ES-I3 (cell line): ENCODE data around the gene JAKMIP1.

Experiments
- H3K36me3 ChIP-seq: 2 replicates; pipeline ENCODE4 v1.6.1; 2013; ENCODE audit warnings: mild to moderate bottlenecking, low read length, control low read depth, moderate library complexity; ENCODE audit not compliant: insufficient read depth
- H3K4me1 ChIP-seq: 2 replicates; pipeline ENCODE4 v1.6.1; 2013; ENCODE audit warnings: mild to moderate bottlenecking, control low read depth, low read length; ENCODE audit not compliant: insufficient read depth
- H3K9ac ChIP-seq: 2 replicates; pipeline ENCODE4 v1.6.1; 2013; ENCODE audit warnings: low read depth, mild to moderate bottlenecking, low read length, moderate library complexity
- H3K9me3 ChIP-seq: 2 replicates; pipeline ENCODE4 v1.6.1; 2013; ENCODE audit warnings: mild to moderate bottlenecking, low read length, moderate library complexity; ENCODE audit not compliant: control insufficient read depth, insufficient read depth

JAKMIP1 gene

DNA sequence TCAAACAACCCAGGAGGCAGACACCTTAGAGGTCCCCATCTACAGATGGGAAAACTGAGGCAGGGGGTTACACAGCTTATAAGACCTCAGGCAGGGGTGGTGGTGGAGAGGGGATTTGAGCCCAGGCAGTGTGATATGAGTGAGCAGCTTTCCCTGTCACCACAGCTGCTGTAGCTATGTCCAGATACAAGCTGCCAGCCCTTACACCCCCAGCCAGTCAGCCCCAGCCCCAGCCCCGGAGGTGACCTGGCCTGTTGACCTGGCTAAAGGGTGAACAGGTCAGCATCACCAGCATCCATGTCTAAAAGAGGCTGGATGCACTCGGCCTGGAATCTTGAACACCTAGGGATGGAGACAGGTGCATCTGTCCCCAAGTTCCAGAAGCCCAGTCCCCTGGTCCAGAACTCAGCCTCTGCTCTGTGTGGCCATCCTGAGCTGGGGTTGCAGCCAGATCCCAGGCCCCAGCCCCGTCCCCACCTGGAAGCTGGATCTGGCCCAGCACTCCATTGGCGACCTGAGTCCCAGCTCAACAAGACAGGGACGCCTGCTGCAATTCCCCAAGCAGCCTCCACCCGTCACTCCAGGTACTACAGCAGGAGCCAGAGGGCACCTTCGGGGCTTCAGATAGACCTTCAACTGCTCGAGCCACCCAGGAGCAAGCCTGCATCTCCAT lies 89.5 kb downstream of the JAKMIP1 start:
- Histone ChIP-seq H3K4me1 (no peaks in the 10 kb centered on the region), H3K9ac (no peak overlapping the region), H3K9me3 (no peaks in the 10 kb centered on the region), H3K36me3 (no peaks in the 10 kb centered on the region)

DNA sequence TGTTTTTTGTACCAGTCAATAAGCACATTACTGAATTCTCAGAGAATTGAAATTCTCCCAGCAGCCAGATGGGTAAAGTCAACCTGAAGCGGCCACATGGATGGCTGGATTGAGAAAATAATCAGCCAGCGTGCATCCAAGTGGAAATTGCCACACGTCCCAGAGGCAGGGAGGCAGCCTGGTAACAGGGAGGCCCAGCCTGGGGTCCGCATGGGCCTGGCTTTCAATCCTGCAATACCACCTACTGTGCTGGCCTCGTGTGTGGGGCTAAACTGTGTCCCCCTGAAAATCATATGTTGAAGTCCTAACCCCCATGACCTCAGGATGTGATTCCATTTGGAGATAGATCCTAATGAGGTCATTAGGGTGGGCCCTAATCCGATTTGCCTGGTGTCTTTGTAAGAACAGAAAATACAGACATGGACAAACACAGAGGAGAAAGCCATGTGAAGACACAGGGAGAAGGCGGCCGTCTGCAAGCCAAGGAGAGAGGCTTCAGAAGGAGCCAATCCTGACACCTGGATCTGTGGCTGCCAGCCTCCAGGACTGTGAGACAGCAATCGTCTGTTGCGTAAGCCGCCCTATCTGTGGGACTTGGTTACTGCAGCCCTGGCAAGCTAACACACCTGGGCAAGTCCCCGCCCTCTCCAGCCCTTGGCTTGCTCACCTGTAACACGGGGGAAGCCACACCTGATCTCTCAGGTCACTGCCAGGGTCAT lies 90.3 kb downstream of the JAKMIP1 start:
- Histone ChIP-seq H3K36me3 (no peaks in the 10 kb centered on the region), H3K9me3 (no peaks in the 10 kb centered on the region), H3K9ac (no peak overlapping the region), H3K4me1 (no peaks in the 10 kb centered on the region)

DNA sequence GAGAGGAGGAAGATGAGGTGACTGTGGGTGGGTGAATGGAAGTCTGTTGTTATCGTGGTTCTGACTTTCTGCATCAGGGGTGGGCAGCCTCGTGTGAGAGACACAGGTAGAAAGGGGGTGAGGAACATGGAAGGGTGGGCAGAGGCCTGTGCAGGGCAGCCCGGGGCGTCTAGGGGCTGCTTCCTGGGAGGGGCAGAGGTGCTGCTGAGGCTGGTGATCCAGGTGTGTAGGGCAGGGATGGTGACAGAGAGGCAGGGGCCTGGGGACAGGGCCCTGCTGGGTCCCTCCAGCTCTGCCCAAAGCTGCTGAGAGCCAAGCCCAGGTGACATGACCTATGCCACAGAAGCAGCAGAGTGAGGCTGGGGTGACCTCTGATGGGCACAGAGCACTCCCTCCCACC lies 92.5 kb downstream of the JAKMIP1 start:
- H3K36me3 ChIP-seq, result no peaks in the 10 kb centered on the region
- no peaks in the 10 kb centered on the region for H3K4me1 ChIP-seq

DNA sequence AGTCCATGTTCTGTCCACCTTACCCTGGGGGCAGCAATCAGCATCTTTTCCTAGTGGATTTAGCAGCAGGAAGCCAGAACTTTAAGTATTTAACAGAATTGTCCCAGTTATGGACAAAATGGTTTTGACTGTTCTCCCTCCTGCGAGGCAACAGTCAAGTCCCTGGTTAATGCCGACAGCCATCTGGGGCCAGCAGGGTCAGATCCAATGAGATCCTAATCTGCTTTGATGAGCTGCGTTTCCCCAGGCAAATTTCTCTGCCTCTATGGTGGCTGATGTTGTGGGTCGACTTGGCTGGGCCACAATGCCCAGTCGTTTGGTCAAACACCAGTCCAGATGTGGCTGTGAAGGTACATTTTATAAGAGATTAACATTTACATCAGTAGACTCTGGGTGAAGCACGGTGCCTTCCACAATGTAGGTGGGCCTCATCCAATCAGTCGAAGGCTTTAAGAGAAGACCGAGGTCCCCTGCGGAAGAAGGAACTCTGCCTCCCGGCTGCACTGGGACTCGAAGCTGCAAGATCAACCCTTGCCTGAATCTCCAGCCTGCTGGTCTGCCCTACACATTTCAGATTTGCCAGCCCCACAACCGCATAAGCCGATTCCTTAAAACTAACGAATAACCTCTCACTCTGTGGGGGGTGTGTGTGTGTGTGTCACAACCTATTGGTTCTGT lies 93.1 kb downstream of the JAKMIP1 start:
- H3K4me1 ChIP-seq, result no peaks in the 10 kb centered on the region
- no peaks in the 10 kb centered on the region for H3K9me3 ChIP-seq
- H3K36me3 ChIP-seq, result no peaks in the 10 kb centered on the region
- H3K9ac ChIP-seq, result no peak overlapping the region

More for the DNA sequence above, 92.5 kb downstream of the JAKMIP1 start:
- H3K9ac ChIP-seq, result no peak overlapping the region
- H3K9me3 ChIP-seq, result no peaks in the 10 kb centered on the region

DNA sequence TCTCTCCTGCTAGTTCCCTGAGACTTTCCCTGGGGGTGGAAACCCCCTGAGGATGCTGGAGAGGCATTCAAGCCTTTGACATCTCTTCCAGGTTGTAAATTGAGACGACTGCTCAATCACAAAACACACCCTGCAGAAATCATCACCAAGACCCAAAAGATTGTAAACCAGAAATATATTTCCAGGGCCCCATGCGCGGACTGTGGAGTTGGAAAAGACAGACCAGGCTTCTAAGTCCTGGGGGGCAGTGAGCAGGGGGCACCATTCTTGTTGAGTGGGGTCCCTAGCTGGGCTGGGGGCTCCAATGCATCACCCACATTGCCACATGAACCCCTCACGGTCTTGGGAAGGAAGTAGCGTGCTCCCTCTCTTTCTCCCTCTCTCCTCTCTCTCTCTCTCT lies 94.2 kb downstream of the JAKMIP1 start:
- Histone ChIP-seq H3K9me3 (no peaks in the 10 kb centered on the region), H3K4me1 (no peaks in the 10 kb centered on the region), H3K36me3 (no peaks in the 10 kb centered on the region), H3K9ac (no peak overlapping the region)

DNA sequence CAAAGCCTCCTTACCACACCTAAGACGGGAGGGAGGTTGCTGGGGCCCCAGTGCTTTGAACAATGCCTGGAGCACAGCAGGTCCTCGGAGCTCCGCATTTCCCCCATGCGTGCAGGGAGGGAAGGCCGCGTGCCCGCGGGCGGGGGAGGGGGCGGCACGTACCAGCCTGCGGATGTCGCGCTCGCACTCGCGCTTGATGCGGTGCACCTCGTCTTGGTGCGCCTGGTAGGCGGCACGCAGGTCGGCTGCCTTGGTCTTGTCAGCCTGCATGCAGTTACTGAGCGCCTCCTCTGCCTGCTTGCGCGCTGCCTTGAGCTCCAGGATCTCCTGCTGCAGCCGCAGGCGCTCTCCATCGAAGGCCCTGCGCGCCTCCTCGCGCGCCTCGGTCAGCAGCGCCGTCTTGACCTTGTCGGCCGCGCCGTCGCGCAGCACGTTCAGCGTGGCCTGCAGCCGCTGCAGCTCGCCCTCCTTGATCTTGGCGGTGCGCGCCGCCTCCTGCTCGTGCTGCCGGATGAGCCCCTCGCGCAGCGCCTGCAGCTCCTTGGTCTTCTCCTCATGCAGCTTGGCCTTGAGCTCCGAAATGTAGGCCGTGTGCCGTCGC lies 94.9 kb downstream of the JAKMIP1 start:
- Histone ChIP-seq H3K36me3 (no peaks in the 10 kb centered on the region), H3K9ac (no peak overlapping the region), H3K4me1 (no peaks in the 10 kb centered on the region), H3K9me3 (no peaks in the 10 kb centered on the region)

DNA sequence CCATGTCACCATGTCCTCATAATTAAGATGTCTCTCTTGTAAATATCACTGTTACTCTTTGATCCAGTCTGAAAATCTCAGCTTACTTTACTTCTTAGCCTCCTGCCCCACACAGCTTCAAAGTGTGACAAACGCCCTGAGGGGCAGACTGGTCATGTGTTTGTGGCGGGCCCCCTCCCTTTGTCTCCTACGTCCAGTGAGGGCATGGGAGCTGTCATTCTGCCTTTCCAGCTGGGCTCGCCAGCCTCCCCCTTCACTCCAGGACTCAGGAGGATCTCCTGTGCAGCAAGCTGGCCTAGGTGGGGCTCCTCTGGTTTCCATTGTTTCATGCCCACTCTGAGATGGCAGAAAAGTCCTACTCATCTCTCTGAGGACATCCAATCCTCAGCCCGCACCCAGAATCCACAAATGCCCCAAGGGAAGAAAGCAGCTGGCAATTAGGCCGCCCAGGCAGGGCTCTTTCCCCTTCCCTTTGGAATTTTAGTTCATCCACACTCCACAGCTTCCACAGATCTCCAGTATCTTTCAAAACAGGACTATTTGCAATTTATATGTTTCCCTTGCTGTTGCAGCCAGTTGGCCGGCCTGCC lies 95.7 kb downstream of the JAKMIP1 start:
- Histone ChIP-seq H3K9ac (no peak overlapping the region), H3K4me1 (no peaks in the 10 kb centered on the region), H3K9me3 (no peaks in the 10 kb centered on the region), H3K36me3 (no peaks in the 10 kb centered on the region)

DNA sequence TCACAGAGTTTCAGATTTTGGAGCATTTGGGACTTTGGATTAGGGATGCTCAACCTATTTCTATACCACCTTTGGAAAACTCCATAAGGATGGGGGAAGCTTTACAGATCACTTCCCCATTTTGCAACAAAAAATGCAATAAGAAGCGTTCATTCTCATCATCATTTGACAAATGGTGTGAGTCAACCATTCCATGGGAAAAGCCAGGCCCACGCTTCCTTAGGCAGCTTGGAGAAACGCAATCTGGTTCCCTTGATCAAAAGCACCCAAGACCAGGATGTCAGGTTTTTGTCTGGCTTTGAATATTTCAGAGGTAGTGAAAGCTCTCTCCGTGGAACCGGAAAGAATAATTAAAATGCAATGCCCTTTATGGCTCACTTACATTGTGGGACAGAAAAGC lies 102.8 kb downstream of the JAKMIP1 start:
- no peak overlapping the region for H3K9ac ChIP-seq
- no peaks in the 10 kb centered on the region for H3K9me3 ChIP-seq
- 0 out of 2 replicates have a peak, but pooled peaks cover 3% of the 10 kb centered on the region for H3K4me1 ChIP-seq
- no peaks in the 10 kb centered on the region for H3K36me3 ChIP-seq

DNA sequence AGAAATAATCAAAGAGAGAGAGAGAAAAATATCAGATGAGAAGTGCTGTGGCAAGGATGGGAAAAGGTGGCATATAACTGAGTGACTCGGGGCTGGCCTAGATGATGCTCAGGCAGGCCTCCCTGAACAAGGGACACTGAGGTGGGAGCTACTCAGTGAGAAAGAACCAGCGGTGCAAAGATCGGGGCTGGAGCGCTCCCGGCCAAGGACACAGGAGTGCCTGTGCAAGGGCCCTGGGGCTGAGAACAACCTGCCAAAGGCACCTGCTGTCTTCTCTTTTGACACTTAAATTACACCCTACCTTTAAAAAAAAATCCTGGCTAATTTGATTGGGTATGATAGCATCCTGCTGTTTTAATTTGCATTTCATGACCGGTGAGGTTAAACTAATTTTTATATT lies 104.5 kb downstream of the JAKMIP1 start:
- H3K36me3 ChIP-seq, result no peaks in the 10 kb centered on the region
- no peaks in the 10 kb centered on the region for H3K9me3 ChIP-seq
- no peak overlapping the region for H3K9ac ChIP-seq
- H3K4me1 ChIP-seq, result 0 out of 2 replicates have a peak, but pooled peaks cover 3% of the 10 kb centered on the region

DNA sequence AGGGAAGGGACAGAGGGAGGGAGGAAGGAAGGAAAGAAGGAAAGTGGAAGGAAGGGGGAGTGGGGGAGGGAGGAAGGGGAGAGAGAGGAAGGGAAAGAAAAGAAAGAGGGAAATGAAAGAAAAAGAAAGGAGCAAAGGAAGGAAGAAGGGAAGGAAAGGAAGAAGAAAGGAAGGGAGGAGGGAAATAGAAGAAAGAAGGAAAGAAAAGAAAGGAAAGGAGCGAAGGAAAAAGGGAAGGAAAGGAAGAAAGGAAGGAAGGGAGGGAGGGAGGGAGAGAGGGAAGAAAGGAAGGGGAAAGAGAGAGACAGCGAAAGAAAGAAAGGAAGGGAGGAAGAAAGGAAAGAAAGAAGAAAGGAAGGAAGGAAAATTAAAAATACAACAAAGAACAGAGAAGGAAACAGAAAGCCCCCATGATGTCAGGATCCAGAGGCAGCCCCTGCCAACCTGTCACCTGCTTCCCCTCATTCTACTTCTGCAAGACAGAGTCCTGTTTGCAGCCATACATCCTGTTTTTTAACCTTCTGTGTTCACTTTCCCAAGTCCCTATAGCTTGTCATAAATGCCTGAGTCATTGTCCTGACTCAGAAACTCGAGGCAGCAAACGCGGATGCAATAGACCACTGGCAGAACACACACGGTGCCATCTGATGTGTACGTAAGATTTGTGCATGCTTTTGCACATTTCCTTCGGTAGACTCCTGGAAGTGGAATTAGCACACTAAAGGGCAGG lies 105.2 kb downstream of the JAKMIP1 start:
- Histone ChIP-seq H3K36me3 (no peaks in the 10 kb centered on the region), H3K4me1 (0 out of 2 replicates have a peak, but pooled peaks cover 3% of the 10 kb centered on the region), H3K9ac (no peak overlapping the region), H3K9me3 (no peaks in the 10 kb centered on the region)

DNA sequence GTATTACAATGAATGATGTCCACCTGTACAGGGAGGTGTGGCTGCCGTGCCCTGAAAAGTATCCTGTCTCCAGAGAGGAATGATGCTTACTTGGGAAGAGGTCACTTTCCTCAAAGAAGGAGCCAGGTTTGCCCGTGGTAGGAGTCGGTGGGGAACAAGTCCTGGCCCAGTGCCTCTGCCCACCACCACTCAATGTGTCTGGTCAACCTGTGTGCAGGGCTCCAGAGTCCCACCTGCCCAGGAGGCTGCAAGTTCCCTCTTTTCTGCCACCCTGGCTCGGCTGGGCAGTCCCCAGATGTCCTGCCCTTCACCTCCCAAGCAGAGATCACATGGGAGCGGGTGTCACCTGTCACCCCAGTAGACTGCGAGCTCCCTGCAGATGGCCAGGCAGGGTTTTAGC lies 106.7 kb downstream of the JAKMIP1 start:
- no peaks in the 10 kb centered on the region for H3K36me3 ChIP-seq
- no peak overlapping the region for H3K9ac ChIP-seq
- H3K4me1 ChIP-seq, result 0 out of 2 replicates have a peak, but pooled peaks cover 3% of the 10 kb centered on the region
- H3K9me3 ChIP-seq, result no peaks in the 10 kb centered on the region

DNA sequence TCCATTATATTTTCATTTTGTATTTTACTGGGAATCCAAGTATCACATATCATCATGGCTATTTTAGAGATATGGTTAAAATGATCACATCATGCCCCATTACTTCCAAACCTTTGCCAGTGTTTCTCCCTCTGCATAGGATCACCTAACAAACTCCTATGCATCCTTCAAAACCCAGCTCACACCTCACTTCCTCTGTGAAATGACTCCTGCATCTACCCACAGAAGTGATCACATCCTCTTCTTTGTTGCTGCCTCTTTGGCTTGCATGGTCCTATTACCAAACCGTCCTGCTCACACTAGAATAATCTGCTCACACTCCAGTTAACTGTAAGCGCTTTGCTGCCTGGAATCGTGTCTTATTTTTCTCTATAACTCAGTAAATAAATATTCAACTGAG lies 107.4 kb downstream of the JAKMIP1 start:
- Histone ChIP-seq H3K9me3 (no peaks in the 10 kb centered on the region), H3K9ac (no peak overlapping the region), H3K36me3 (no peaks in the 10 kb centered on the region), H3K4me1 (0 out of 2 replicates have a peak, but pooled peaks cover 5% of the 10 kb centered on the region)

DNA sequence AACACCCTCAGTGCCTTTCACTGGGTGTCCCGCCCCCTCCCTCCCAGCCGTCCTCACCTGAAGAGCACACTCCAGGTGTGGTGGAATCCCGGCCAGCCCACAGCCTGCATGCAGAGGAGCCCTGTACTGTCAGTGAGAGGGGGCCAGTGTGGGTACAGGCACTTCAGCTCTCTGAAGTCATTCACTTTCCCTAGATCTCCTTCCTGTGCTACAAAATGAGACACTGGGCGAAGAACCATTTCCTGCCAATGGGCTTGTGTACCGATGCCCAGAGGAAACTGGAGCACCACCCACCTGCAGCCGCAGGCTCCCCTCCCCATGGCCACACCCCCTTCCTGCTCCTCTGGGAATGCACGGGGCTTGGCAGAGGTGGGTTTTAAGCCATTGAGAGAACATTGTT lies 108.2 kb downstream of the JAKMIP1 start:
- Histone ChIP-seq H3K36me3 (no peaks in the 10 kb centered on the region), H3K4me1 (0 out of 2 replicates have a peak, but pooled peaks cover 8% of the 10 kb centered on the region), H3K9me3 (no peaks in the 10 kb centered on the region), H3K9ac (no peak overlapping the region)

DNA sequence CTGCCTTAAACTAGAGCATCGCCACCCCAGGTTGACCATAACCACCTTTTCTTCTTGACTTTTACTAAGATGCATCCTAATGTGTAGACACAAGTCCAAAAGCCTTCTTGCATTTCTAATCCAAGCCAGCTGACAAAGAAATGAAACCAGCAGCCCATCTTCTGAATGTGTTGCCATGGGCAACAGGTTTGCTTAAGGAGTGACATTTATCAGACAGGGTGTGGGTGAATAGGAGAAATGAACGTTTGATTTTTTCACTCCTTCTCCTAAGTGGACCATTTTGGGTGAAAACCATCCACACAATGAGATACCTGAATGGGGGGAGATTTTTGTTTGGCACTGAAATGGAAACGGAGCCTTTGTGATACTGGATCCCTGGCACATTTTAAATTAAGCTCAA lies 109.4 kb downstream of the JAKMIP1 start:
- Histone ChIP-seq H3K9me3 (no peaks in the 10 kb centered on the region), H3K9ac (no peak overlapping the region), H3K36me3 (no peaks in the 10 kb centered on the region), H3K4me1 (0 out of 2 replicates have a peak, but pooled peaks cover 8% of the 10 kb centered on the region)
